ENCODE results near the gene ELP5.

- no peak for TF ChIP-seq ELK4 (IDR thresholded peaks at IDR 0.05; ENCODE audit: borderline replicate concordance, low read depth, low read length)
- TF ChIP-seq CTCF (tag by site-specific recombination; IDR thresholded peaks at IDR 0.05): no peak
- no peak for TF ChIP-seq ZFP69B (tag by site-specific recombination; IDR thresholded peaks at IDR 0.05)
- TF ChIP-seq ZNF792 (tag by site-specific recombination; IDR thresholded peaks at IDR 0.05): no peak
- no peak for TF ChIP-seq YY1 (tag by site-specific recombination; IDR thresholded peaks at IDR 0.05)
- TF ChIP-seq ZNF19 (tag by site-specific recombination; IDR thresholded peaks at IDR 0.05; ENCODE audit: low read depth): no peak
- TF ChIP-seq ZNF138 (tag by site-specific recombination; IDR thresholded peaks at IDR 0.05; ENCODE audit: borderline replicate concordance): no peak
- TF ChIP-seq ZNF211 (tag by site-specific recombination; IDR thresholded peaks at IDR 0.05; ENCODE audit: low read depth): no peak
- no peak for TF ChIP-seq ZNF639 (tag by site-specific recombination; IDR thresholded peaks at IDR 0.05)
Observed at GRCh38 chr17:7216242-7217112, 35.5 kb upstream of the ELP5 start.
